Stomach (tissue), 4 donors: Measurements from ENCODE around the gene TRPM3.

Source experiments
- CTCF ChIP-seq, 7 experiments: fragments of 450-650 bp in 4 of 7; fragments of 200-600 bp in 3 of 7; sonication (generic) in 3 of 7; IDR thresholded peaks; one replicate each; pipeline ENCODE4 v1.5.1; 2016 to 2019; ENCODE audit warnings: antibody characterized with exemption in 7 of 7, control low read depth in 2 of 7, mild to moderate bottlenecking in 1 of 7
- POLR2AphosphoS5 ChIP-seq, 3 donors: sonication (generic); formaldehyde crosslinking; IDR thresholded peaks; one replicate each; pipeline ENCODE4 v1.6.1; 2016; ENCODE audit warnings: antibody characterized with exemption in 3 of 3

GRCh38 chr9:70594386-70594944 is 527.0 kb downstream of the TRPM3 start:
- no peak for TF ChIP-seq POLR2AphosphoS5 (IDR thresholded peaks at IDR 0.05)
- no peak for TF ChIP-seq CTCF (IDR thresholded peaks at IDR 0.05)
